Measurements from ENCODE around the gene GNAI3.

GRCh38 chr1:109509176-109510134, 39.0 kb upstream of the GNAI3 start, which contains the start of gene AMIGO1:
- TF ChIP-seq CTCF (IDR thresholded peaks at IDR 0.05) (no peak), POLR2A (IDR thresholded peaks at IDR 0.05) (no peak)

Data from vagina (tissue), 2 donors.